Calu3 (cell line): ENCODE results near the gene TRERF1. TPM values are rescaled to one million over a fixed set of nuclear protein-coding genes. Genes with fewer than 3 reads are reported as not detected.
A peak's percentile ranks its signal among the peaks of the same experiment; 100 is the strongest.

Source experiments
- BruUV-seq: library from RNA; stranded (reverse); fragments of 400-500 nt; replicated peaks from 2 replicates; lab custom pipeline; 2021; lab: Mats Ljungman, UMichigan
- CTCF ChIA-PET: fragments of 300-600 bp; sonication (Branson Sonifier 250); formaldehyde crosslinking; loops from one replicate; lab custom pipeline; 2022; ENCODE audit warnings: antibody characterized with exemption; lab: Charles Lee
- DNase-seq: peaks from one replicate; pipeline ENCODE4 v3.0.0; 2022
- H3K27ac Mint-ChIP-seq: one replicate; pipeline ENCODE4 v1.8.0; 2022; ENCODE audit warnings: mixed read lengths; ENCODE audit not compliant: unreplicated experiment
- H3K27me3 Mint-ChIP-seq: one replicate; pipeline ENCODE4 v1.8.0; 2022; ENCODE audit warnings: mixed read lengths; ENCODE audit not compliant: unreplicated experiment
- H3K36me3 Mint-ChIP-seq: one replicate; pipeline ENCODE4 v1.8.0; 2022; ENCODE audit warnings: mild to moderate bottlenecking, moderate library complexity, mixed read lengths; ENCODE audit not compliant: insufficient read depth, unreplicated experiment
- H3K4me1 Mint-ChIP-seq: one replicate; pipeline ENCODE4 v1.8.0; 2022; ENCODE audit warnings: mild to moderate bottlenecking, low read depth, mixed read lengths; ENCODE audit not compliant: unreplicated experiment
- H3K4me3 Mint-ChIP-seq: one replicate; pipeline ENCODE4 v1.8.0; 2022; ENCODE audit warnings: mild to moderate bottlenecking, low read depth, moderate library complexity, mixed read lengths; ENCODE audit not compliant: unreplicated experiment
- H3K9me3 Mint-ChIP-seq: one replicate; pipeline ENCODE4 v1.8.0; 2022; ENCODE audit warnings: low read depth, mixed read lengths; ENCODE audit not compliant: unreplicated experiment
- CTCF ChIP-seq: fragments of 200-600 bp; IDR thresholded peaks from one replicate; pipeline ENCODE4 v1.8.0; 2022; ENCODE audit warnings: antibody characterized with exemption; ENCODE audit not compliant: unreplicated experiment
- intact Hi-C: fragments of 100-400 bp; cut with micrococcal nuclease; formaldehyde crosslinking; loops from one replicate; pipeline ENCODE4 v1.10.0; 2022; ENCODE audit not compliant: unreplicated experiment
- total RNA-seq: library from RNA; stranded (reverse); gene quantifications from 2 replicates; pipeline ENCODE4 v1.2.3, GENCODE V29; 2022

Gene TRERF1
- total RNA-seq, 1 experiment from 2014 or later, result 1.4 TPM

- TF ChIP-seq CTCF, result no peak
- H3K36me3 Mint-ChIP-seq, result peaks cover 26% of the 10 kb centered on the region
- intact Hi-C loops, result loop anchor here (10.0 kb wide), 1 partner anchor 312 kb away; no protein-coding TSS in a partner anchor
- H3K9me3 Mint-ChIP-seq, result no peaks in the 10 kb centered on the region
- BruUV-seq, result no TSS peak
- no peak overlapping the region for H3K4me3 Mint-ChIP-seq
- H3K4me1 Mint-ChIP-seq, result peaks cover 68% of the 10 kb centered on the region
- H3K27ac Mint-ChIP-seq, result peak overlapping the region; percentile 54
- no peaks in the 10 kb centered on the region for H3K27me3 Mint-ChIP-seq
- CTCF ChIA-PET, result interaction anchor here (0.6 kb wide), 1 partner anchor 606 kb away, joined by 4 read pairs; no protein-coding TSS in a partner anchor
- DNase-seq, result no peak
These were observed 229.3 kb downstream of the TRERF1 start for GRCh38 chr6:42222448-42222847.

- no peak for DNase-seq
These were observed 230.2 kb downstream of the TRERF1 start for GRCh38 chr6:42221546-42221945.

GRCh38 chr6:42220807-42221206, 230.9 kb downstream of the TRERF1 start:
- no TSS peak for BruUV-seq
- H3K4me1 Mint-ChIP-seq, result peaks cover 52% of the 10 kb centered on the region
- H3K9me3 Mint-ChIP-seq, result no peaks in the 10 kb centered on the region
- peak overlapping the region; percentile 19 for H3K27ac Mint-ChIP-seq
- H3K4me3 Mint-ChIP-seq, result no peak overlapping the region
- CTCF ChIA-PET, result no interaction called here
- H3K36me3 Mint-ChIP-seq, result peaks cover 31% of the 10 kb centered on the region
- no peaks in the 10 kb centered on the region for H3K27me3 Mint-ChIP-seq
- no peak for TF ChIP-seq CTCF
- DNase-seq, result peak; percentile 31
- intact Hi-C loops, result loop anchor here (10.0 kb wide), 1 partner anchor 314 kb away; no protein-coding TSS in a partner anchor

More at GRCh38 chr6:42221546-42221945, 230.2 kb downstream of the TRERF1 start:
- H3K9me3 Mint-ChIP-seq, result no peaks in the 10 kb centered on the region
- no peak for TF ChIP-seq CTCF
- H3K4me1 Mint-ChIP-seq, result peaks cover 59% of the 10 kb centered on the region
- CTCF ChIA-PET, result interaction anchor here (0.5 kb wide), 1 partner anchor 524 kb away, joined by 6 read pairs; the partner anchor contains the start of gene TBCC
- no TSS peak for BruUV-seq
- intact Hi-C loops, result loop anchor here (10.0 kb wide), 1 partner anchor 313 kb away; no protein-coding TSS in a partner anchor
- H3K27ac Mint-ChIP-seq, result no peak overlapping the region
- H3K36me3 Mint-ChIP-seq, result peaks cover 26% of the 10 kb centered on the region
- H3K4me3 Mint-ChIP-seq, result no peak overlapping the region
- no peaks in the 10 kb centered on the region for H3K27me3 Mint-ChIP-seq

- H3K27me3 Mint-ChIP-seq, result no peaks in the 10 kb centered on the region
- intact Hi-C loops, result loop anchor here (10.0 kb wide), 2 partner anchors 433 to 657 kb away; partner anchors contain the start of genes PRICKLE4, RPL7L1 and TOMM6
- H3K9me3 Mint-ChIP-seq, result no peaks in the 10 kb centered on the region
- H3K4me1 Mint-ChIP-seq, result peaks cover 33% of the 10 kb centered on the region
- TF ChIP-seq CTCF, result no peak
- peak within 1 kb of the TSS; percentile 96 for H3K4me3 Mint-ChIP-seq
- TSS peak; percentile 72 for BruUV-seq
- CTCF ChIA-PET, result interaction anchor here (0.6 to 1.5 kb wide), 5 partner anchors 12 to 330 kb away, joined by 3 to 6 read pairs (median 5); no protein-coding TSS in a partner anchor
- DNase-seq, result peak; percentile 95
- peaks cover 39% of the 10 kb centered on the region for H3K36me3 Mint-ChIP-seq
- H3K27ac Mint-ChIP-seq, result peak within 1 kb of the TSS; percentile 99
These were observed 234.0 kb downstream of the TRERF1 start, which contains the start of gene MRPS10 for GRCh38 chr6:42217519-42218367. TSS of gene MRPS10 (minus strand) at chr6:42217861. CDS start at chr6:42217849, 12 bp downstream.
